K562 (cell line): ENCODE data around the gene FAM89B. TPM values are rescaled to one million over a fixed set of nuclear protein-coding genes. Genes with fewer than 3 reads are reported as not detected.

ENCODE experiments used
- ETV1 ChIP-seq: fragments of 450-650 bp; conservative IDR thresholded peaks from 2 replicates; pipeline ENCODE4 v1.6.1; 2016; ENCODE audit warnings: missing genetic modification characterization, control low read depth, low read depth, missing compliant biosample characterization
- JUND ChIP-seq, 2 experiments: IDR thresholded peaks; 2 replicates in 1 of 2; 3 replicates in 1 of 2; pipeline ENCODE4 v1.6.1; 2011; ENCODE audit warnings: borderline replicate concordance in 2 of 2, low read depth in 2 of 2, low read length in 2 of 2, improper control_type of control experiment in 1 of 2, missing biosample characterization in 1 of 2, missing genetic modification characterization in 1 of 2, missing genetic modification reagents in 1 of 2
- NRF1 ChIP-seq, 2 experiments: fragments of 450-650 bp; IDR thresholded peaks in 1 of 2; conservative IDR thresholded peaks in 1 of 2; 2 replicates each; pipeline ENCODE4 v1.6.1; 2014; ENCODE audit warnings: mild to moderate bottlenecking in 2 of 2
- TEAD1 ChIP-seq, 2 experiments: fragments of 450-650 bp in 1 of 2; sonication (generic) in 1 of 2; formaldehyde crosslinking; IDR thresholded peaks; 2 replicates each; pipeline versions ENCODE4 v1.4.0 to v1.8.0; 2020 to 2022; ENCODE audit warnings: mild to moderate bottlenecking in 2 of 2, missing genetic modification reagents in 1 of 2
- ZNF143 ChIP-seq: sonication (generic); formaldehyde crosslinking; IDR thresholded peaks from 2 replicates; pipeline ENCODE4 v1.9.0; 2022; ENCODE audit warnings: mild to moderate bottlenecking, missing genetic modification reagents
- ZNF592 ChIP-seq: fragments of 450-650 bp; IDR thresholded peaks from 2 replicates; pipeline ENCODE4 v1.6.1; 2017; ENCODE audit warnings: antibody characterized with exemption, mild to moderate bottlenecking
- ZNF740 ChIP-seq, 3 experiments: fragments of 200-800 bp in 1 of 3; sonication (Bioruptor generic) in 1 of 3; sonication (generic) in 1 of 3; formaldehyde crosslinking in 1 of 3; IDR thresholded peaks; 2 replicates each; pipeline versions ENCODE4 v1.6.1 to v1.8.0; 2016 to 2022; ENCODE audit warnings: mild to moderate bottlenecking in 2 of 3, missing compliant biosample characterization in 2 of 3, missing genetic modification characterization in 2 of 3, missing genetic modification reagents in 1 of 3
- polyA plus RNA-seq, 8 experiments: library from polyadenylated mRNA; depleted of rRNA in 4 of 8; stranded (reverse) in 5 of 8; unstranded in 3 of 8; fragments of >200 nt; fragmentation: Nextera tagmentation in 2 of 8; fragmentation: Illumina TruSeq in 1 of 8; extraction: Ambion mirVana in 2 of 8; extraction: Trizol in 1 of 8; gene quantifications; 2 replicates each; pipeline versions ENCODE4 v1.2.1 to v1.2.3, GENCODE V29; 2011 to 2014; ENCODE audit warnings: inconsistent platforms in 1 of 8, missing spikeins in 1 of 8
- total RNA-seq, 7 experiments: library from RNA; depleted of rRNA in 6 of 7; stranded (reverse); fragments of >200 nt in 6 of 7; fragmentation: Illumina TruSeq in 2 of 7; extraction: Trizol in 2 of 7; gene quantifications; 2 replicates each; pipeline versions ENCODE4 v1.2.1 to v1.2.3, GENCODE V29; 2011 to 2021; ENCODE audit warnings: low replicate concordance in 1 of 7

Gene FAM89B
- total and polyA plus RNA-seq, 9 of the 15 experiments (the other 6 are each of a cell fraction or from before 2014, with no cell fraction given) = 0.32 to 27.6 (median 11.9) TPM

- TF ChIP-seq ZNF740 (CRISPR knock-in tag; IDR thresholded peaks at IDR 0.05) (no peak), ZNF740 (tag; IDR thresholded peaks at IDR 0.05) (no peak), JUND (IDR thresholded peaks at IDR 0.05; ENCODE audit: borderline replicate concordance, low read depth, low read length) (no peak), JUND (tag; IDR thresholded peaks at IDR 0.05; ENCODE audit: borderline replicate concordance, low read depth, low read length) (no peak), ZNF592 (0 out of 2 replicates have a peak, but pooled peaks have one; percentile 20), TEAD1 (CRISPR knock-in tag; IDR thresholded peaks at IDR 0.05) (peak in 1 of 2 experiments; percentile 21; a peak in 1 of 4 replicates), ZNF143 (CRISPR knock-in tag) (no peak), NRF1 (conservative IDR thresholded peaks at IDR 0.05 in 1 of 2, IDR thresholded peaks at IDR 0.05 in 1 of 2) (0 out of 4 replicates have a peak, but pooled peaks of 1 of the 2 experiments have one; percentile 23), ETV1 (0 out of 2 replicates have a peak, but pooled peaks have one; percentile 34)
Observed at GRCh38 chr11:65576232-65576866, 4.0 kb downstream of the FAM89B start (continued).
